SK-N-SH (cell line): ENCODE measurements around the gene B4GALNT4. TPM values are rescaled to one million over a fixed set of nuclear protein-coding genes. Genes with fewer than 3 reads are reported as not detected.

ENCODE experiments used
- CTCF ChIA-PET: fragments of 300-600, 350-600 bp; formaldehyde crosslinking; extraction: SDS; loops from one replicate; lab custom pipeline; 2021; lab: Yijun Ruan, JAX
- POLR2A ChIA-PET: fragments of 350-600 bp; sonication (Branson Sonifier 250); formaldehyde crosslinking; extraction: SDS; loops from one replicate; lab custom pipeline; 2020; ENCODE audit warnings: antibody characterized with exemption, inconsistent platforms; lab: Yijun Ruan, JAX
- DNase-seq: peaks from one replicate; pipeline ENCODE4 v3.0.0; 2012
- H2AFZ ChIP-seq: fragments of 200-600 bp; sonication (generic); 2 replicates; pipeline ENCODE4 v1.8.1; 2016; ENCODE audit warnings: antibody characterized with exemption, mild to moderate bottlenecking, low read depth
- H3F3A ChIP-seq: fragments of 200-600 bp; sonication (generic); replicated peaks from 2 replicates; pipeline ENCODE3; 2016; ENCODE audit warnings: antibody characterized with exemption, mild to moderate bottlenecking; ENCODE audit not compliant: insufficient read depth
- H3K27ac ChIP-seq, 2 experiments: fragments of 200-500 bp in 1 of 2; fragments of 200-600 bp in 1 of 2; sonication (Bioruptor generic) in 1 of 2; sonication (generic), shearing (Covaris generic) in 1 of 2; 2 replicates each; pipeline versions ENCODE4 v1.5.1 to v1.6.1; 2014 to 2016; ENCODE audit warnings: low read depth in 2 of 2, inconsistent platforms in 1 of 2, low read length in 1 of 2, mild to moderate bottlenecking in 1 of 2, mixed read lengths in 1 of 2
- H3K27me3 ChIP-seq: fragments of 200-600 bp; sonication (generic), shearing (Covaris generic); 2 replicates; pipeline ENCODE4 v1.6.1; 2016; ENCODE audit warnings: mixed run types; ENCODE audit not compliant: insufficient read depth
- H3K36me3 ChIP-seq, 2 experiments: fragments of 200-500 bp in 1 of 2; fragments of 200-600 bp in 1 of 2; sonication (Bioruptor generic) in 1 of 2; sonication (generic) in 1 of 2; replicated peaks in 1 of 2; 2 replicates each; pipeline versions ENCODE3 to v1.5.1; 2014 to 2016; ENCODE audit warnings: low read length in 1 of 2, mild to moderate bottlenecking in 1 of 2; ENCODE audit not compliant: insufficient read depth in 2 of 2, control insufficient read depth in 1 of 2
- H3K4me1 ChIP-seq, 2 experiments: fragments of 200-500 bp in 1 of 2; fragments of 200-600 bp in 1 of 2; sonication (Bioruptor generic) in 1 of 2; sonication (generic), shearing (Covaris generic) in 1 of 2; 2 replicates each; pipeline versions ENCODE4 v1.5.1 to v1.6.1; 2014 to 2016; ENCODE audit warnings: low read depth in 1 of 2, low read length in 1 of 2, mixed run types in 1 of 2; ENCODE audit not compliant: insufficient read depth in 2 of 2, control insufficient read depth in 1 of 2
- H3K4me2 ChIP-seq: fragments of 200-600 bp; sonication (generic), shearing (Covaris generic); 2 replicates; pipeline ENCODE4 v1.6.1; 2017; ENCODE audit warnings: mixed run types
- H3K4me3 ChIP-seq, 2 experiments: fragments of 200-500 bp in 1 of 2; fragments of 200-600 bp in 1 of 2; sonication (Bioruptor generic) in 1 of 2; sonication (generic), shearing (Covaris generic) in 1 of 2; 2 replicates each; pipeline versions ENCODE4 v1.5.1 to v1.8.1; 2014 to 2016; ENCODE audit warnings: low read depth in 2 of 2, inconsistent platforms in 1 of 2, low read length in 1 of 2, mild to moderate bottlenecking in 1 of 2, mixed read lengths in 1 of 2, moderate library complexity in 1 of 2
- H3K79me2 ChIP-seq: fragments of 200-600 bp; sonication (generic); 2 replicates; pipeline ENCODE4 v1.8.1; 2017; ENCODE audit warnings: mild to moderate bottlenecking; ENCODE audit not compliant: insufficient read depth
- H3K9ac ChIP-seq: fragments of 200-600 bp; sonication (generic); 2 replicates; pipeline ENCODE4 v1.6.1; 2017; ENCODE audit warnings: mixed run types
- H3K9me2 ChIP-seq: fragments of 200-600 bp; sonication (generic); 2 replicates; pipeline ENCODE4 v1.6.1; 2017; ENCODE audit warnings: mixed run types
- H3K9me3 ChIP-seq: fragments of 200-600 bp; sonication (generic); 2 replicates; pipeline ENCODE4 v1.6.1; 2017; ENCODE audit warnings: mixed run types, mild to moderate bottlenecking, moderate library complexity
- H4K20me1 ChIP-seq: fragments of 200-600 bp; sonication (generic); 2 replicates; pipeline ENCODE4 v1.6.1; 2017; ENCODE audit warnings: mild to moderate bottlenecking, mixed run types; ENCODE audit not compliant: insufficient read depth
- CHD2 ChIP-seq: fragments of 150-350 bp; IDR thresholded peaks from 2 replicates; pipeline ENCODE4 v1.6.1; 2018; ENCODE audit warnings: low read length; ENCODE audit not compliant: partially characterized antibody
- ELF1 ChIP-seq: IDR thresholded peaks from 2 replicates; pipeline ENCODE4 v1.4.0; 2012
- FOXM1 ChIP-seq: IDR thresholded peaks from 2 replicates; pipeline ENCODE4 v1.4.0; 2012; ENCODE audit warnings: low read depth, mild to moderate bottlenecking
- IRF3 ChIP-seq: fragments of 150-350 bp; IDR thresholded peaks from 2 replicates; pipeline ENCODE4 v1.6.1; 2016; ENCODE audit warnings: mild to moderate bottlenecking, low read depth, low read length
- NRF1 ChIP-seq: IDR thresholded peaks from 2 replicates; pipeline ENCODE4 v1.6.1; 2012; ENCODE audit warnings: low read depth, mild to moderate bottlenecking, low read length
- RAD21 ChIP-seq: IDR thresholded peaks from 2 replicates; pipeline ENCODE4 v1.6.1; 2012; ENCODE audit warnings: mild to moderate bottlenecking, low read length
- RCOR1 ChIP-seq: fragments of 150-350 bp; IDR thresholded peaks from 2 replicates; pipeline ENCODE4 v1.6.1; 2017; ENCODE audit warnings: antibody characterized with exemption, low read length
- TAF1 ChIP-seq: IDR thresholded peaks from 2 replicates; pipeline ENCODE4 v1.6.1; 2012; ENCODE audit warnings: low read depth, mild to moderate bottlenecking, low read length, moderate library complexity, borderline replicate concordance
- TEAD4 ChIP-seq: IDR thresholded peaks from 2 replicates; pipeline ENCODE4 v1.4.0; 2012; ENCODE audit warnings: mild to moderate bottlenecking, borderline replicate concordance; ENCODE audit not compliant: insufficient read depth
- WGBS: methylation state at CpG from one replicate; pipeline ENCODE4 v1.1.6; 2017; ENCODE audit warnings: low lambda C conversion rate; 5-methylcytosine and 5-hydroxymethylcytosine counted together
- polyA plus RNA-seq, 3 experiments: library from polyadenylated mRNA; depleted of rRNA; stranded (reverse); fragments of >200 nt; gene quantifications; 2 replicates each; pipeline ENCODE4 v1.2.3, GENCODE V29; 2012
- TF ChIP-seq, protein P1 (sequence below): IDR thresholded peaks from 2 replicates; pipeline ENCODE4 v1.4.0; 2012; ENCODE audit warnings: low read depth

B4GALNT4 gene
- polyA plus RNA-seq, 1 of the 3 experiments (the other 2 are of a cell fraction): 66.7 TPM

DNA sequence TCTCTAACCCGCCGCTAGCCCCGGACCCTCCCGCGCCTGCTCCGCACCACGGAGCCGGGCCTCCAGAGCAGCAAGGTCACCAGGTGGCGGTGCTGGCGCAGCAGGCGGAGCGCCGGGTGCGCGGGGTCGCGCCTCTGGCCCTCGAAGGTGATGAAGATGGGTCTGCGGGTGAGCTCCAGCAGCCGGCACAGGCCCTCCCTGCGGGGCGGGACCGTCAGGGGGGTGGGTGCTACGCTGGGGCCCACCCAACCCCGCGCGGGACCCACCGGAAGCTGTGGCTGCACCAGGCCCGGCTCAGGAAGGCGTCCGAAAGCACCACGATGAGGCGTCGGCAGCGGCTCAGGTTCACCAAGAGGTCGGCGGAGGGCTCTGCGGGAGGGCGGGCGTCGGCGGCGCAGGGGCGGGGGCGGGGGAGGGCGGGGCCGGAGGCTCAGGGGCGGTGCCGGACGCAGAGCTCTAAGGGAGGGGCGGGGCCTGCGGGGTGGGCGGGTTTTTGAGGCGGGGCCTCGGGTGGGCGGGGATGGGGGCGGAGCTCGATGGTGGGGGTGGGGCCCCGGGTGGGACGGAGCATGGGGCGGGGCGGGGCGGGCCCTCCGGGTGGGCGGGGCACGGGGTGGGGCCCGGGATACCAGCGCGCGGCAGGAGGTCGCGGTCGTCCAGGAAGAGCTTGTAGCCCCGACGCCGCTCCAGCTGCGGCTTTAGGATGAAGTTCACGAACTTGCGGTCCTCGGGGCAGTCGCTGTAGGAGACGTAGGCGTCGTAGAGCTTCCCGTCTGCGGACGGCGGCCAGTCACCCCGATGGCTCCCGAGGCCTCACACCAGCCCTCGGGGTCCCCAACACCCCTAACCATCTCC is 37.7 kb downstream of the B4GALNT4 start:
- peak overlapping the region in 1 of 2 experiments; percentile 77; a peak in 2 of 4 replicates for H3K27ac ChIP-seq
- peaks cover 0 to 19% of the 10 kb centered on the region in 2 experiments; a peak in 1 of 4 replicates for H3K4me1 ChIP-seq
- H3K9ac ChIP-seq: peak overlapping the region; percentile 65
- ChIA-PET POLR2A (interaction anchor here (0.9 to 1.7 kb wide), 3 partner anchors 36 to 170 kb away, joined by 3 to 8 read pairs (median 4); partner anchors contain the start of gene PTDSS2), CTCF (interaction anchor here (0.9 to 6.6 kb wide), 6 partner anchors 10 to 111 kb away, joined by 3 to 77 read pairs (median 4); partner anchors contain the start of genes ANO9 and PTDSS2)
- peak overlapping the region; percentile 64 to 72 for H3K4me3 ChIP-seq
- no peaks in the 10 kb centered on the region for H3K79me2 ChIP-seq
- H2AFZ ChIP-seq: peak overlapping the region; percentile 70; the same call in 1 of the 2 replicates
- no peaks in the 10 kb centered on the region for H3K9me3 ChIP-seq
- peak; percentile 99 for DNase-seq
- no peaks in the 10 kb centered on the region for H3K9me2 ChIP-seq
- no peaks in the 10 kb centered on the region for H3F3A ChIP-seq
- peak overlapping the region; percentile 98 for H3K4me2 ChIP-seq
- WGBS: 72% methylated on average over 14 of the region's 91 CpGs
- TF ChIP-seq NRF1: peak; percentile 8; the same call in 1 of the 2 replicates
- TF ChIP-seq, protein P1, sequence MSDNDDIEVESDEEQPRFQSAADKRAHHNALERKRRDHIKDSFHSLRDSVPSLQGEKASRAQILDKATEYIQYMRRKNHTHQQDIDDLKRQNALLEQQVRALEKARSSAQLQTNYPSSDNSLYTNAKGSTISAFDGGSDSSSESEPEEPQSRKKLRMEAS: peak; percentile 72
- TF ChIP-seq CHD2: no peak
- H3K36me3 ChIP-seq: no peaks in the 10 kb centered on the region
- H3K27me3 ChIP-seq: no peaks in the 10 kb centered on the region
- no peaks in the 10 kb centered on the region for H4K20me1 ChIP-seq

GRCh38 chr11:407651-408123 is 38.4 kb downstream of the B4GALNT4 start:
- TF ChIP-seq ELF1: no peak
- TF ChIP-seq TEAD4: no peak
- no peak for TF ChIP-seq RCOR1
- no peak for TF ChIP-seq TAF1
- TF ChIP-seq IRF3: no peak
- TF ChIP-seq RAD21: no peak
- TF ChIP-seq FOXM1: no peak
- DNase-seq: no peak
- no peak overlapping the region; a peak in 1 of 4 replicates for H3K4me3 ChIP-seq
- H4K20me1 ChIP-seq: no peaks in the 10 kb centered on the region
- no peaks in the 10 kb centered on the region for H3K27me3 ChIP-seq
- POLR2A ChIA-PET: interaction anchor here (0.9 to 1.7 kb wide), 3 partner anchors 36 to 170 kb away, joined by 3 to 8 read pairs (median 4); partner anchors contain the start of gene PTDSS2
- CTCF ChIA-PET: interaction anchor here (0.9 to 6.6 kb wide), 5 partner anchors 11 to 111 kb away, joined by 3 to 77 read pairs (median 4); partner anchors contain the start of genes ANO9 and PTDSS2
- no peaks in the 10 kb centered on the region for H3K9me3 ChIP-seq
- H3K9me2 ChIP-seq: no peaks in the 10 kb centered on the region
- H2AFZ ChIP-seq: no peak overlapping the region
- WGBS: 77% methylated on average over 26 of the region's 28 CpGs
- H3K36me3 ChIP-seq: no peaks in the 10 kb centered on the region
- peaks cover 0 to 19% of the 10 kb centered on the region in 2 experiments; a peak in 1 of 4 replicates for H3K4me1 ChIP-seq
- no peak overlapping the region for H3K9ac ChIP-seq
- no peak overlapping the region for H3K4me2 ChIP-seq
- H3F3A ChIP-seq: no peaks in the 10 kb centered on the region
- no peak overlapping the region for H3K27ac ChIP-seq
- H3K79me2 ChIP-seq: no peaks in the 10 kb centered on the region
